Activated naive CD4-positive, alpha-beta T cell treated with anti-CD3 and anti-CD28 coated beads, Interleukin-2, amount 50 U/mL, for 24 hours (primary cell): ENCODE measurements around the gene DDB1.

Experiments
- H3K27ac Mint-ChIP-seq: one replicate; pipeline ENCODE4 v1.8.0; 2021; ENCODE audit warnings: mild to moderate bottlenecking, mixed read lengths
- H3K27me3 Mint-ChIP-seq: one replicate; pipeline ENCODE4 v1.8.0; 2021; ENCODE audit warnings: mixed read lengths
- H3K36me3 Mint-ChIP-seq: one replicate; pipeline ENCODE4 v1.8.0; 2021; ENCODE audit warnings: mixed read lengths
- H3K4me1 Mint-ChIP-seq: one replicate; pipeline ENCODE4 v1.8.0; 2021; ENCODE audit warnings: mixed read lengths
- H3K4me3 Mint-ChIP-seq: one replicate; pipeline ENCODE4 v1.8.0; 2021; ENCODE audit warnings: mild to moderate bottlenecking, mixed read lengths
- H3K9me3 Mint-ChIP-seq: one replicate; pipeline ENCODE4 v1.8.0; 2021; ENCODE audit warnings: mixed read lengths

The DDB1 gene

DNA sequence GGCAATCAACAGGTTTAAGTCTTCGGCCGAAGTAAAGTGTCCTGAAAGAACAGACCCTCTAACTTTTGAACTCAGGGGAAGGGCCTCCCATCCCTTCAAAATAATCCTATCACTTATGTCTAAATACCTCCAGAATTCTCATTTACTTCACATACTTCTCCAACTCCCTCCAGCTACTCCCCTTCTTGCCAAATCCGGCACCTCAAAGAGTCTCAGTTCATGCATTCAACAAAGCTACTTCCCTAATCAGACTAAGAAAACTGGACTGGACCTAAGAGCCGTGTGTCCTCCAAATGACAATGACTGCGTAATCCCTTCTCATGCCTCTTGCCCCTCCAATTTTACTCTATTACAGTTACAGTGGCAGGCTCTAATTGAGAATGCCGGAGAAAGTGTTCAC lies 1.3 kb downstream of the DDB1 start:
- Mint-ChIP-seq H3K4me3 (peak overlapping the region; percentile 94), H3K9me3 (no peaks in the 10 kb centered on the region), H3K27me3 (no peaks in the 10 kb centered on the region), H3K36me3 (peaks cover 17% of the 10 kb centered on the region), H3K27ac (peak overlapping the region; percentile 3), H3K4me1 (peaks cover 61% of the 10 kb centered on the region)

- H3K27me3 Mint-ChIP-seq, result no peaks in the 10 kb centered on the region
- peaks cover 23% of the 10 kb centered on the region for H3K36me3 Mint-ChIP-seq
- no peaks in the 10 kb centered on the region for H3K9me3 Mint-ChIP-seq
- H3K4me1 Mint-ChIP-seq, result peaks cover 55% of the 10 kb centered on the region
- no peak overlapping the region for H3K27ac Mint-ChIP-seq
- H3K4me3 Mint-ChIP-seq, result peak overlapping the region; percentile 63
These were observed 3.0 kb downstream of the DDB1 start for GRCh38 chr11:61329871-61330270.

DNA sequence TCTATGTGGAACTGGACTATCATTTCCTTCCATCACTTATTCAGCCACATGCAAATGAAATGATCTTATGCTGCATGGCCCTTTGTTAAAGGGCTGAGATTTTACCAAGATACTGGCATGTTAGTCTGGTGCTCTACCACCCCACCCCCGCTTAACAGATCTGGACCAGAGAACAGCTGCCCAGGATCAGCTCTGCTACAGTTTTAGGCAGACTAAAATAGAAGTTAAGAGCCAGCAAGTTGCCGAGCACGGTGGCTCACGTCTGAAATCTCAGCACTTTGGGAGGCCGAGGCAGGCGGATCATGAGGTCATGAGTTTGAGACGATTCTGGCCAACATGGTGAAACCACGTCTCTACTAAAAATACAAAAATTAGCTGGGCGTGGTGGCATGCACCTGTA lies 4.6 kb downstream of the DDB1 start:
- Mint-ChIP-seq H3K36me3 (peaks cover 30% of the 10 kb centered on the region), H3K4me3 (no peak overlapping the region), H3K4me1 (peaks cover 45% of the 10 kb centered on the region), H3K9me3 (no peaks in the 10 kb centered on the region), H3K27ac (no peak overlapping the region), H3K27me3 (no peaks in the 10 kb centered on the region)

DNA sequence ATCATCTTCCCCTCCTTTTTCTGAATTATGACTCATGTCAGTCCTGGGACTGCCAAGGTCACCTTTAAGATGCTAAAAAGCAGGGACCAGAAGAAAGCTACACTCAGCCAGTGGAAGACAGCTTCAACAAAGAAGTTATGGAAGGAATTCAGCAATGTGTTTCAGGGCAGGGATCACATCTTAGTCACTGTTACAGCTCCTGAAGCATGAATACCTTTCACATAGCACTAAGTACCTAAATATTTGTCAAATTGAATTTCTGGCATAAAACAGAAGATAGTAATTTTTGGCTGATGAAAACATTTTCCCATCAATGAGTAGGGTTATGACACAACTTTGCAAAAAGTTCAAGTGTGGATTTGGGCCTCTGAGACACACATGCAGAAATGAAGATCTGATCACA lies 5.2 kb downstream of the DDB1 start:
- H3K4me3 Mint-ChIP-seq, result no peak overlapping the region
- no peak overlapping the region for H3K27ac Mint-ChIP-seq
- no peaks in the 10 kb centered on the region for H3K27me3 Mint-ChIP-seq
- peaks cover 45% of the 10 kb centered on the region for H3K4me1 Mint-ChIP-seq
- H3K9me3 Mint-ChIP-seq, result no peaks in the 10 kb centered on the region
- peaks cover 33% of the 10 kb centered on the region for H3K36me3 Mint-ChIP-seq

DNA sequence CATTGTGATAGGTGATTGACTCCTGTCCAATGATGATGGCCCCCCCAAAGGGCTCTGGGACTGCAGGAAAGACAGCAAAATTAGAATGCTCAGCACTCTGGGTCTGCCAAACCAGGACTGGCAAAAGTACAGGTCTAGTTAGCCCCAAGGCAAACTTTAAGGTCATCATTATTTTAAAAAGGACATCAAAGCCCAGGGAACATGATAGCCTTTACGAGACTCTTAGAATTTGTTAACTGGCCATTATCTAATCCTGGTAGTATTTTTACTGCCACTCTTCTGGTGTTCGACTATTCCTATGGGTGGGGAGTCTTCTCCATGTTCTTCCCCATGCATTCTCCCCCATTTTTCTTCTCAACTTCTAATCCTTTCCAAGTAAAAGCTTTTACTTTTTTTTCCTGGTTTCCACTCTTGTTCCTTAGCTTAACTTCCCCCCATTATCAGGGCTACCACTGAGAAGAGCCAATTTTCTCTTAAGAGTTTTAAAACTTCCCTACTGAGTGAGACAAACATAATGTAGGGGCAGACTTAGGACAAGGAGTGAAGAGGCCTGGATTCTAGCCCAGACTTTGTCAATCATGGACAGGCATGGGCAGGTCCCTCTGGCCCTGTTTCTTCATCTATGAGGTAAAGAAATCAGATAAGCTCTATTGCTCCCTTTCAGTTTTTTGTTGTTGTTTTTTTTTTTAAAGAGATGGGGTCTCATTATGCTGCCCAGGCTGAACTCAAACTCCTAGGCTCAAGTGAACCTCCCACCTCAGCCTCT lies 7.1 kb downstream of the DDB1 start:
- Mint-ChIP-seq H3K27me3 (no peaks in the 10 kb centered on the region), H3K9me3 (no peaks in the 10 kb centered on the region), H3K4me1 (peaks cover 29% of the 10 kb centered on the region), H3K36me3 (peaks cover 37% of the 10 kb centered on the region), H3K27ac (no peak overlapping the region), H3K4me3 (no peak overlapping the region)

GRCh38 chr11:61315260-61315659 lies 17.6 kb downstream of the DDB1 start:
- H3K27me3 Mint-ChIP-seq, result no peaks in the 10 kb centered on the region
- H3K4me1 Mint-ChIP-seq, result no peaks in the 10 kb centered on the region
- no peak overlapping the region for H3K4me3 Mint-ChIP-seq
- peaks cover 12% of the 10 kb centered on the region for H3K36me3 Mint-ChIP-seq
- H3K9me3 Mint-ChIP-seq, result no peaks in the 10 kb centered on the region
- peak overlapping the region; percentile 81 for H3K27ac Mint-ChIP-seq

- peaks cover 7% of the 10 kb centered on the region for H3K36me3 Mint-ChIP-seq
- no peaks in the 10 kb centered on the region for H3K4me1 Mint-ChIP-seq
- H3K27ac Mint-ChIP-seq, result no peak overlapping the region
- H3K9me3 Mint-ChIP-seq, result no peaks in the 10 kb centered on the region
- H3K27me3 Mint-ChIP-seq, result no peaks in the 10 kb centered on the region
- H3K4me3 Mint-ChIP-seq, result no peak overlapping the region
These were observed 22.2 kb downstream of the DDB1 start for GRCh38 chr11:61310749-61311148.

DNA sequence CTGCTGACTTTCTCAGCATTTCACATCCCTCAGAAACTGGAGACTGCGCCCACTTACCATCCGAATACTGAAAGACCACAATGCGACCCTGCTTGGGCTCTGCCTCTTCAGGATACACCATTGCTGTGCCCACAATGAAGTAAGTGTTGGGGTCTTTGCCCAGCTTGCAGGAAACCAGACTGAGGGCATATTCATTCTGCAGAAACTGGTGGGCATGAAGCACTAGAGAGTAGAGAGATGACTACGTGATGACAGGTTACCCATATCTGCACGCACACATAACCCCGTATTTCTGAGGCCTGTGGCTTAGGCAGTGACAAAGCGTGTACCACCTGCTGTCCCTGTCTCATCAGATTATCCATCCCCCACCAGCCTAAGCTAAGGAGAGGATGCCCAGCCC lies 23.2 kb downstream of the DDB1 start:
- Mint-ChIP-seq H3K36me3 (peaks cover 5% of the 10 kb centered on the region), H3K9me3 (no peaks in the 10 kb centered on the region), H3K27me3 (no peaks in the 10 kb centered on the region), H3K4me3 (no peak overlapping the region), H3K27ac (no peak overlapping the region), H3K4me1 (no peaks in the 10 kb centered on the region)

DNA sequence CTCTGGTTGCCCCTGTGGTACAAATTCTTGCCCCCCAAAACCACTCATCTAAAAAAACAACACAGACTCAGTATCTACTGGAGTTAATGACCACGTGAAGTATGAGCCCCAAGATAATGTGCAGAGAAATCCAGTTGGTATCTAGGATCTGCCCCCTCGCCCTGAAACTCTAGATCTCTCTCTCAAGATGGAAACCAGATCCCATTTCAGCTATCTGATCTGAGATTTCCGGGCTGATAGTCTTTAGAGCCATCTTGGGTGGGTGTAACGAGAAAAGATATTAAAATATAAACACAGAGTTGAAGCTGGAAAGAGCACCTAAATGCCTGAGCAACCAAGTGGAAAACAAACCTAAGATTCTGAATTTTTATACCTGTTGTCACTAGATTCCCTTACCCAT lies 23.8 kb downstream of the DDB1 start:
- no peak overlapping the region for H3K4me3 Mint-ChIP-seq
- H3K9me3 Mint-ChIP-seq, result no peaks in the 10 kb centered on the region
- no peak overlapping the region for H3K27ac Mint-ChIP-seq
- H3K4me1 Mint-ChIP-seq, result no peaks in the 10 kb centered on the region
- peaks cover 7% of the 10 kb centered on the region for H3K36me3 Mint-ChIP-seq
- H3K27me3 Mint-ChIP-seq, result no peaks in the 10 kb centered on the region

DNA sequence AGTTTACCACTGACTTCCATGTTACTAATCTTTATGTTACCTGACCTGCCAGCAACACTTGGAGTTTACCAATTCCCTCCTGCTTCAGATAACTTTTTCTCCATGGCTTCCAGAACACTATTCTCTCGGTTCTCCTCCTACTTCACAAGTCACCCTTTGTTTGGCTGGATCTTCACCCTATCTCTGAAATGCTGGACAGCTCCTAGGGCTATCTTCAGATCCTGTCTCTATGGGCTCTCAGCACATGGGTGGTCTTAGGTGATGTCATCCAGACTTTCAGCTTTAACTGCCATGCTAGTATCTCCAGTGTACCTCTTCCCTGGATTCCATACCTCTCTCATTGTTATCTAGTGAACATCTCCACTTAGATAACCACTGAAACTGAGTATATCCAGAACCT lies 25.6 kb downstream of the DDB1 start:
- Mint-ChIP-seq H3K9me3 (no peaks in the 10 kb centered on the region), H3K27ac (no peak overlapping the region), H3K36me3 (peaks cover 4% of the 10 kb centered on the region), H3K27me3 (no peaks in the 10 kb centered on the region), H3K4me3 (no peak overlapping the region), H3K4me1 (no peaks in the 10 kb centered on the region)

- H3K27me3 Mint-ChIP-seq, result no peaks in the 10 kb centered on the region
- H3K4me3 Mint-ChIP-seq, result no peak overlapping the region
- H3K9me3 Mint-ChIP-seq, result no peaks in the 10 kb centered on the region
- peaks cover 6% of the 10 kb centered on the region for H3K36me3 Mint-ChIP-seq
- H3K4me1 Mint-ChIP-seq, result no peaks in the 10 kb centered on the region
- no peak overlapping the region for H3K27ac Mint-ChIP-seq
These were observed 26.7 kb downstream of the DDB1 start for GRCh38 chr11:61306221-61306620.

GRCh38 chr11:61305417-61305816 lies 27.5 kb downstream of the DDB1 start:
- H3K9me3 Mint-ChIP-seq, result no peaks in the 10 kb centered on the region
- H3K27ac Mint-ChIP-seq, result no peak overlapping the region
- peaks cover 11% of the 10 kb centered on the region for H3K36me3 Mint-ChIP-seq
- H3K27me3 Mint-ChIP-seq, result no peaks in the 10 kb centered on the region
- no peak overlapping the region for H3K4me3 Mint-ChIP-seq
- H3K4me1 Mint-ChIP-seq, result peaks cover under 1% of the 10 kb centered on the region

- H3K4me3 Mint-ChIP-seq, result no peak overlapping the region
- H3K9me3 Mint-ChIP-seq, result no peaks in the 10 kb centered on the region
- peaks cover 16% of the 10 kb centered on the region for H3K4me1 Mint-ChIP-seq
- H3K27me3 Mint-ChIP-seq, result no peaks in the 10 kb centered on the region
- peaks cover 12% of the 10 kb centered on the region for H3K36me3 Mint-ChIP-seq
- H3K27ac Mint-ChIP-seq, result no peak overlapping the region
These were observed 29.2 kb downstream of the DDB1 start for GRCh38 chr11:61303725-61304124.

- no peaks in the 10 kb centered on the region for H3K9me3 Mint-ChIP-seq
- no peak overlapping the region for H3K4me3 Mint-ChIP-seq
These were observed 30.4 kb downstream of the DDB1 start for GRCh38 chr11:61302550-61302949.

GRCh38 chr11:61298663-61299244 lies 34.2 kb downstream of the DDB1 start:
- Mint-ChIP-seq H3K4me1 (peaks cover 39% of the 10 kb centered on the region), H3K36me3 (peaks cover 17% of the 10 kb centered on the region), H3K27ac (peak overlapping the region; percentile 19), H3K27me3 (no peaks in the 10 kb centered on the region), H3K4me3 (no peak overlapping the region), H3K9me3 (no peaks in the 10 kb centered on the region)

More at GRCh38 chr11:61302550-61302949, 30.4 kb downstream of the DDB1 start:
- Mint-ChIP-seq H3K27ac (no peak overlapping the region), H3K36me3 (peaks cover 15% of the 10 kb centered on the region), H3K4me1 (peaks cover 25% of the 10 kb centered on the region), H3K27me3 (no peaks in the 10 kb centered on the region)

- Mint-ChIP-seq H3K27me3 (peaks cover 2% of the 10 kb centered on the region), H3K9me3 (no peaks in the 10 kb centered on the region), H3K4me1 (peaks cover 43% of the 10 kb centered on the region), H3K36me3 (peaks cover 17% of the 10 kb centered on the region), H3K27ac (peak overlapping the region; percentile 9), H3K4me3 (peak overlapping the region; percentile 43)
These were observed 35.2 kb downstream of the DDB1 start for GRCh38 chr11:61297746-61298145.
